Neural cell (in vitro differentiated cells): Measurements from ENCODE around the gene WDR87. TPM values are rescaled to one million over a fixed set of nuclear protein-coding genes. Genes with fewer than 3 reads are reported as not detected.

ENCODE experiments used
- H2AFZ ChIP-seq: fragments of 200-600, 300-800 bp; sonication (generic), shearing (Covaris generic); 2 replicates; pipeline ENCODE4 v1.6.0; 2014; ENCODE audit warnings: low read depth, mild to moderate bottlenecking, antibody characterized with exemption, low read length, moderate library complexity
- H3F3A ChIP-seq: fragments of 200-600 bp; shearing (Covaris generic); 2 replicates; pipeline ENCODE4 v1.6.1; 2016; ENCODE audit warnings: mild to moderate bottlenecking, moderate library complexity, mixed read lengths, antibody characterized with exemption, low read length; ENCODE audit not compliant: insufficient read depth, poor library complexity, severe bottlenecking
- H3K27ac ChIP-seq: fragments of 200-600, 300-800 bp; sonication (generic), shearing (Covaris generic); 2 replicates; pipeline ENCODE4 v1.5.1; 2014; ENCODE audit warnings: mild to moderate bottlenecking, low read length, moderate library complexity
- H3K27me3 ChIP-seq: fragments of 300-800, 200-600 bp; sonication (generic), shearing (Covaris generic); 2 replicates; pipeline ENCODE4 v1.6.0; 2014; ENCODE audit warnings: mild to moderate bottlenecking, low read depth, low read length, moderate library complexity; ENCODE audit not compliant: insufficient read depth
- H3K36me3 ChIP-seq: fragments of 300-800, 200-600 bp; sonication (generic), shearing (Covaris generic); 2 replicates; pipeline ENCODE4 v1.5.1; 2014; ENCODE audit warnings: mild to moderate bottlenecking, antibody characterized with exemption, low read length, moderate library complexity; ENCODE audit not compliant: insufficient read depth
- H3K4me2 ChIP-seq: fragments of 300-800, 200-600 bp; sonication (generic), shearing (Covaris generic); 2 replicates; pipeline ENCODE4 v1.6.0; 2014; ENCODE audit warnings: mild to moderate bottlenecking, low read length
- H3K4me3 ChIP-seq: fragments of 300-800, 200-600 bp; sonication (generic), shearing (Covaris generic); 2 replicates; pipeline ENCODE4 v1.5.1; 2014; ENCODE audit warnings: mild to moderate bottlenecking, low read length, moderate library complexity
- H3K79me2 ChIP-seq: fragments of 200-600 bp; shearing (Covaris generic); replicated peaks from 2 replicates; pipeline ENCODE4 v1.6.0; 2014; ENCODE audit warnings: mild to moderate bottlenecking, low read length, moderate library complexity; ENCODE audit not compliant: insufficient read depth
- H3K9ac ChIP-seq: fragments of 300-800, 200-600 bp; sonication (generic), shearing (Covaris generic); 2 replicates; pipeline ENCODE4 v1.6.1; 2016; ENCODE audit warnings: mild to moderate bottlenecking, low read length, mixed read lengths
- H3K9me2 ChIP-seq: fragments of 200-600 bp; shearing (Covaris generic); 2 replicates; pipeline ENCODE4 v1.6.1; 2016; ENCODE audit warnings: mild to moderate bottlenecking, low read length, mixed read lengths; ENCODE audit not compliant: insufficient read depth
- H3K9me3 ChIP-seq: fragments of 200-600, 300-800 bp; sonication (generic), shearing (Covaris generic); 2 replicates; pipeline ENCODE4 v1.6.1; 2016; ENCODE audit warnings: mild to moderate bottlenecking, mixed run types, low read length, moderate library complexity, mixed read lengths
- H4K20me1 ChIP-seq: fragments of 200-600 bp; shearing (Covaris generic); 2 replicates; pipeline ENCODE4 v1.6.1; 2016; ENCODE audit warnings: mild to moderate bottlenecking, mixed run types; ENCODE audit not compliant: insufficient read depth
- EP300 ChIP-seq: fragments of 450-650 bp; conservative IDR thresholded peaks from 2 replicates; pipeline ENCODE4 v1.6.1; 2014; ENCODE audit warnings: antibody characterized with exemption, mild to moderate bottlenecking, moderate library complexity; ENCODE audit not compliant: poor library complexity, severe bottlenecking
- EZH2 ChIP-seq: fragments of 200-600, 300-800 bp; shearing (Covaris generic), sonication (generic); IDR thresholded peaks from 2 replicates; pipeline ENCODE4 v1.6.1; 2014; ENCODE audit warnings: antibody characterized with exemption, low read length, borderline replicate concordance, mild to moderate bottlenecking; ENCODE audit not compliant: insufficient read depth, poor library complexity, severe bottlenecking
- MXI1 ChIP-seq: fragments of 450-650 bp; conservative IDR thresholded peaks from 2 replicates; pipeline ENCODE4 v1.6.1; 2014; ENCODE audit warnings: antibody characterized with exemption, mild to moderate bottlenecking; ENCODE audit not compliant: poor library complexity, severe bottlenecking
- POLR2AphosphoS5 ChIP-seq: IDR thresholded peaks from 2 replicates; pipeline ENCODE4 v1.6.1; 2012
- RAD21 ChIP-seq: fragments of 450-650 bp; conservative IDR thresholded peaks from 2 replicates; pipeline ENCODE4 v1.6.1; 2014; ENCODE audit warnings: antibody characterized with exemption, mild to moderate bottlenecking, moderate library complexity
- REST ChIP-seq: IDR thresholded peaks from 2 replicates; pipeline ENCODE4 v1.6.1; 2012; ENCODE audit warnings: borderline replicate concordance
- SMC3 ChIP-seq: fragments of 450-650 bp; conservative IDR thresholded peaks from 2 replicates; pipeline ENCODE4 v1.6.1; 2014; ENCODE audit warnings: antibody characterized with exemption, mild to moderate bottlenecking, moderate library complexity; ENCODE audit not compliant: poor library complexity
- TAF1 ChIP-seq: IDR thresholded peaks from 2 replicates; pipeline ENCODE4 v1.6.1; 2012; ENCODE audit warnings: low read depth
- polyA plus RNA-seq: library from polyadenylated mRNA; depleted of rRNA; stranded (reverse); fragments of >200 nt; gene quantifications from 2 replicates; pipeline ENCODE4 v1.2.3, GENCODE V29; 2014
- TF ChIP-seq, protein P1 (sequence below): fragments of 450-650 bp; IDR thresholded peaks from 2 replicates; pipeline ENCODE4 v1.5.1; 2014; ENCODE audit warnings: antibody characterized with exemption, mild to moderate bottlenecking, moderate library complexity; ENCODE audit not compliant: poor library complexity, severe bottlenecking

WDR87 gene
- polyA plus RNA-seq, 1 donor from 2014 or later, result not detected

DNA sequence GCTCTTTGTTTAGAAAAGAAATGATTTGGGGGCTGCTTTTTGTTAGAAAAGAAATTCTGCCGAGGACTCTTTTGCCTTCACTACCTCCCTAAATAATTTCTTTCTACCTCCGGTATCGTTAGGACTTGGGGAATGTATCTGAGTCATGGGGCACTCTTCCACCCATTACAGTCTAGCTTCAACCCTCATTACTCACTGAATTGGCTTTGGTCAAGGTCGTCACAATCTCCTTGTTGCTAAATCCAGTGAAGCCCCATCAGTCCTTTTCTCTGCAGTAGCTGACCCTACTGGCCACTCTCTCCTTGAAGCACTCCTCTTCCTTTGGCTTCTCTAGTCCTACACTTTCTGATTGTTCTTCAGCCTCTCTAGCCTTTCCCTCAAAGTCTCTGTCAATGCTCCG, 34.0 kb downstream of the WDR87 start:
- H3K9ac ChIP-seq, result no peak overlapping the region
- no peaks in the 10 kb centered on the region for H4K20me1 ChIP-seq
- no peak overlapping the region for H3K4me2 ChIP-seq
- H3K27ac ChIP-seq, result no peak overlapping the region
- H3K4me3 ChIP-seq, result no peak overlapping the region
- H3K9me2 ChIP-seq, result no peaks in the 10 kb centered on the region
- H3K36me3 ChIP-seq, result no peaks in the 10 kb centered on the region
- H3K9me3 ChIP-seq, result no peaks in the 10 kb centered on the region
- no peaks in the 10 kb centered on the region for H3K79me2 ChIP-seq
- no peaks in the 10 kb centered on the region for H3F3A ChIP-seq
- no peaks in the 10 kb centered on the region for H3K27me3 ChIP-seq
- no peak overlapping the region for H2AFZ ChIP-seq
- TF ChIP-seq, protein P1, sequence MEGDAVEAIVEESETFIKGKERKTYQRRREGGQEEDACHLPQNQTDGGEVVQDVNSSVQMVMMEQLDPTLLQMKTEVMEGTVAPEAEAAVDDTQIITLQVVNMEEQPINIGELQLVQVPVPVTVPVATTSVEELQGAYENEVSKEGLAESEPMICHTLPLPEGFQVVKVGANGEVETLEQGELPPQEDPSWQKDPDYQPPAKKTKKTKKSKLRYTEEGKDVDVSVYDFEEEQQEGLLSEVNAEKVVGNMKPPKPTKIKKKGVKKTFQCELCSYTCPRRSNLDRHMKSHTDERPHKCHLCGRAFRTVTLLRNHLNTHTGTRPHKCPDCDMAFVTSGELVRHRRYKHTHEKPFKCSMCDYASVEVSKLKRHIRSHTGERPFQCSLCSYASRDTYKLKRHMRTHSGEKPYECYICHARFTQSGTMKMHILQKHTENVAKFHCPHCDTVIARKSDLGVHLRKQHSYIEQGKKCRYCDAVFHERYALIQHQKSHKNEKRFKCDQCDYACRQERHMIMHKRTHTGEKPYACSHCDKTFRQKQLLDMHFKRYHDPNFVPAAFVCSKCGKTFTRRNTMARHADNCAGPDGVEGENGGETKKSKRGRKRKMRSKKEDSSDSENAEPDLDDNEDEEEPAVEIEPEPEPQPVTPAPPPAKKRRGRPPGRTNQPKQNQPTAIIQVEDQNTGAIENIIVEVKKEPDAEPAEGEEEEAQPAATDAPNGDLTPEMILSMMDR, result no peak
- TF ChIP-seq EZH2 (no peak), REST (no peak), MXI1 (no peak), POLR2AphosphoS5 (no peak), TAF1 (no peak), SMC3 (no peak), EP300 (no peak), RAD21 (no peak)

GRCh38 chr19:37869766-37870340, 36.5 kb downstream of the WDR87 start:
- Histone ChIP-seq H3K9me2 (no peaks in the 10 kb centered on the region), H3K9me3 (no peaks in the 10 kb centered on the region), H3K79me2 (no peaks in the 10 kb centered on the region), H3F3A (no peaks in the 10 kb centered on the region), H3K4me3 (no peak overlapping the region), H4K20me1 (no peaks in the 10 kb centered on the region), H3K9ac (no peak overlapping the region), H2AFZ (no peak overlapping the region), H3K27me3 (no peaks in the 10 kb centered on the region), H3K36me3 (no peaks in the 10 kb centered on the region), H3K27ac (no peak overlapping the region), H3K4me2 (no peak overlapping the region)
- TF ChIP-seq SMC3 (no peak), MXI1 (no peak), EZH2 (no peak), REST (no peak)
- TF ChIP-seq, protein P1, result no peak
